WTC11 (cell line): ENCODE measurements around the gene NDRG2. TPM values are rescaled to one million over a fixed set of nuclear protein-coding genes. Genes with fewer than 3 reads are reported as not detected.
A peak's percentile ranks its signal among the peaks of the same experiment; 100 is the strongest.

Experiments
- ATF1 ChIP-seq: sonication (generic); formaldehyde crosslinking; IDR thresholded peaks from 2 replicates; pipeline ENCODE4 v1.8.1; 2023; ENCODE audit warnings: mild to moderate bottlenecking, moderate library complexity, missing genetic modification reagents
- CTCF ChIP-seq: fragments of 200-600 bp; IDR thresholded peaks from 2 replicates; pipeline ENCODE4 v1.8.0; 2022; ENCODE audit warnings: antibody characterized with exemption
- E2F5 ChIP-seq: sonication (generic); formaldehyde crosslinking; IDR thresholded peaks from 2 replicates; pipeline ENCODE4 v1.8.1; 2022; ENCODE audit warnings: mild to moderate bottlenecking, moderate library complexity, missing genetic modification reagents
- JAZF1 ChIP-seq: fragments of 250-450 bp; sonication (Bioruptor Pico); IDR thresholded peaks from 2 replicates; pipeline ENCODE4 v1.9.0; 2021; ENCODE audit warnings: moderate library complexity, mild to moderate bottlenecking, inconsistent platforms
- MAX ChIP-seq: sonication (generic); formaldehyde crosslinking; IDR thresholded peaks from 2 replicates; pipeline ENCODE4 v1.8.0; 2022; ENCODE audit warnings: mild to moderate bottlenecking, missing genetic modification reagents
- MLX ChIP-seq: sonication (generic); formaldehyde crosslinking; IDR thresholded peaks from 2 replicates; pipeline ENCODE4 v1.8.1; 2023; ENCODE audit warnings: mild to moderate bottlenecking, missing genetic modification reagents, moderate library complexity
- MXD4 ChIP-seq: fragments of 250-450 bp; sonication (Bioruptor Pico); IDR thresholded peaks from 2 replicates; pipeline ENCODE4 v1.8.0; 2021; ENCODE audit warnings: mild to moderate bottlenecking, moderate library complexity, borderline replicate concordance
- NFE2L1 ChIP-seq: sonication (generic); formaldehyde crosslinking; IDR thresholded peaks from 2 replicates; pipeline ENCODE4 v1.8.1; 2023; ENCODE audit warnings: missing genetic modification reagents
- TCF7 ChIP-seq: sonication (generic); formaldehyde crosslinking; IDR thresholded peaks from 2 replicates; pipeline ENCODE4 v1.8.0; 2022; ENCODE audit warnings: mild to moderate bottlenecking, low read depth, missing genetic modification reagents, moderate library complexity
- TEAD1 ChIP-seq: sonication (generic); formaldehyde crosslinking; IDR thresholded peaks from 2 replicates; pipeline ENCODE4 v1.8.0; 2022; ENCODE audit warnings: mild to moderate bottlenecking, missing genetic modification reagents
- TEAD4 ChIP-seq: sonication (generic); formaldehyde crosslinking; IDR thresholded peaks from 2 replicates; pipeline ENCODE4 v1.8.0; 2022; ENCODE audit warnings: mild to moderate bottlenecking, missing genetic modification reagents
- ZNF232 ChIP-seq: sonication (generic); formaldehyde crosslinking; IDR thresholded peaks from 2 replicates; pipeline ENCODE4 v1.8.0; 2022; ENCODE audit warnings: mild to moderate bottlenecking, missing genetic modification reagents
- ZNF317 ChIP-seq: sonication (generic); formaldehyde crosslinking; IDR thresholded peaks from 2 replicates; pipeline ENCODE4 v1.8.1; 2023; ENCODE audit warnings: low read depth, mild to moderate bottlenecking, moderate library complexity, missing genetic modification reagents, borderline replicate concordance
- ZNF512 ChIP-seq: sonication (generic); formaldehyde crosslinking; IDR thresholded peaks from 2 replicates; pipeline ENCODE4 v1.8.1; 2022; ENCODE audit warnings: missing genetic modification reagents, borderline replicate concordance
- total RNA-seq: library from RNA; stranded (reverse); gene quantifications from 3 replicates; pipeline ENCODE4 v1.2.3, GENCODE V29; 2021
- TF ChIP-seq, protein P1 (sequence below): sonication (generic); formaldehyde crosslinking; IDR thresholded peaks from 2 replicates; pipeline ENCODE4 v1.8.1; 2023; ENCODE audit warnings: mild to moderate bottlenecking, missing genetic modification reagents
- TF ChIP-seq, protein P2 (sequence below): fragments of 250-450 bp; sonication (Bioruptor Pico); conservative IDR thresholded peaks from 2 replicates; pipeline ENCODE4 v1.9.0; 2021; ENCODE audit warnings: mild to moderate bottlenecking
- TF ChIP-seq, protein P3 (sequence below): sonication (generic); formaldehyde crosslinking; IDR thresholded peaks from 2 replicates; pipeline ENCODE4 v1.8.1; 2022; ENCODE audit warnings: low read depth, missing genetic modification reagents, borderline replicate concordance

NDRG2 gene
- total RNA-seq, 1 experiment from 2014 or later = 32.2 TPM

DNA sequence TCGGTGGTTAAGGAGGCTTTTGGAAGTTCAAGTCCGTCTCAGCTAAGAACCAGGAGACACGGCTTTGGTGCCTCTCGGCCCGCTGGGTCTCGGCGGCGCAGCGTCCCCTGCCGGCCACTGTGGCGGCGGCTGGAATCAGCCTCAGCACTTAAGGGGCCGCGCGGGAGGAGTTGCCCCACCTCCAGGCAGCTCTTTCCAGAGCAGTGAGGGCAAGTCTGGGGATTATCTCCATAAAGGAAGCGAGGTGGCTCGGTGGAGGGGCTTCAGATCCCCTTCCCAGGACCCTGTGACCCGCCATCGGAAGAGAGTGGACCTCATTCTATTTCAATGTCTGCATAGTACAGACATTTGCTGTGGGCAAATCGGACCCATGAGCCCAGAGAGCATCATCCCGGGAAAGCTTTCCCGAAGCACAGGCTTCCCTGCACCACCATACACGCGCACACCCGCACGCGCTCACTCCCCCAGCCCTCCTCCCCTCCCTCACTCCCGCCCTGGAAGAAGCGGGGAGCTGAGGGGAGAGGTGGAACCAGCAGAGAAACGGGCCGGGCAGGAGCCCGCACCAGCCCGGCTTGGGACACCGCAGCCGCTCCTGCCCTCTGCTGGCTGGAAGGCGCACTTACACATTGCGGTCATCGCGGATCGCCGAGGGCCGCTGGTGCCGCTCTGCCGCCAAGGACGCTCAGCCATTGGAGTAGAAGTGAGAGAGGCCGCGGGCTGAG lies 53.7 kb downstream of the NDRG2 start (continued):
- no peak for TF ChIP-seq ZNF512
- no peak for TF ChIP-seq JAZF1
- TF ChIP-seq, protein P1, sequence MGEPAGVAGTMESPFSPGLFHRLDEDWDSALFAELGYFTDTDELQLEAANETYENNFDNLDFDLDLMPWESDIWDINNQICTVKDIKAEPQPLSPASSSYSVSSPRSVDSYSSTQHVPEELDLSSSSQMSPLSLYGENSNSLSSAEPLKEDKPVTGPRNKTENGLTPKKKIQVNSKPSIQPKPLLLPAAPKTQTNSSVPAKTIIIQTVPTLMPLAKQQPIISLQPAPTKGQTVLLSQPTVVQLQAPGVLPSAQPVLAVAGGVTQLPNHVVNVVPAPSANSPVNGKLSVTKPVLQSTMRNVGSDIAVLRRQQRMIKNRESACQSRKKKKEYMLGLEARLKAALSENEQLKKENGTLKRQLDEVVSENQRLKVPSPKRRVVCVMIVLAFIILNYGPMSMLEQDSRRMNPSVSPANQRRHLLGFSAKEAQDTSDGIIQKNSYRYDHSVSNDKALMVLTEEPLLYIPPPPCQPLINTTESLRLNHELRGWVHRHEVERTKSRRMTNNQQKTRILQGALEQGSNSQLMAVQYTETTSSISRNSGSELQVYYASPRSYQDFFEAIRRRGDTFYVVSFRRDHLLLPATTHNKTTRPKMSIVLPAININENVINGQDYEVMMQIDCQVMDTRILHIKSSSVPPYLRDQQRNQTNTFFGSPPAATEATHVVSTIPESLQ (CRISPR knock-in tag) = no peak
- no peak for TF ChIP-seq NFE2L1 (CRISPR knock-in tag)
- TF ChIP-seq ZNF317 (CRISPR knock-in tag) = no peak
- no peak for TF ChIP-seq ZNF232 (CRISPR knock-in tag)
- no peak; the same call in 1 of the 2 replicates for TF ChIP-seq TEAD1 (CRISPR knock-in tag)
- TF ChIP-seq CTCF = peak; percentile 67
- TF ChIP-seq, protein P2, sequence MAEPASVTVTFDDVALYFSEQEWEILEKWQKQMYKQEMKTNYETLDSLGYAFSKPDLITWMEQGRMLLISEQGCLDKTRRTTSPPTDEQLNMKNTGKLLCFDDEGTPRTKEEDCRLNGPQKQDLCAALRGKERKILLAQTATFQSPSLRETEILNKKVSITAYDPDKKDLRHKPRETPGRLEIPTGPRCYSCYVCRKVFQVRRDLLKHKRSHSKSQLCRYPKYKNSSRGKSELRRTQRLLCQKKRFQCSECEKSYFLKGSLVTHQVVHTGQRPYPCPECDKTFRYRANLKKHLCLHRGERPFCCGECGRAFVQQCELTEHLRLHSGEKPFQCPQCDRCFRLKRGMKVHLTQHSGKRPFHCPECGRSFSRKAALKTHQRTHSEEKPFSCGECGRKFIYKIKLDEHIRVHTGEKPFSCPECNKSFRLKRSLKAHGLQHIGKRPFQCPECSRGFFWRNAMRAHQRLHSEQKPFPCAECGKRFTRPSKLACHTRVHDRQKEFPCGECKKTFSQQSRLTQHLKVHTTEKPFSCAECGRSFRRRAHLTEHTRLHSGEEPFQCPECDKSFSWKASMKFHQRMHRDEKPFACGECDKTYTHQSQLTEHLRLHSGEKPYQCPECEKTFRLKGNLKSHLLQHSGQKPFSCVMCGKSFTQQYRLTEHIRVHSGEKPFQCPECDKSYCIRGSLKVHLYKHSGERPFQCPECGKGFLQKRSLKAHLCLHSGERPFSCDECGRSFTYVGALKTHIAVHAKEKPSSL = no peak
- TF ChIP-seq MXD4 = no peak
- no peak for TF ChIP-seq TEAD4 (CRISPR knock-in tag)
- TF ChIP-seq TCF7 (CRISPR knock-in tag) = no peak
- TF ChIP-seq, protein P3, sequence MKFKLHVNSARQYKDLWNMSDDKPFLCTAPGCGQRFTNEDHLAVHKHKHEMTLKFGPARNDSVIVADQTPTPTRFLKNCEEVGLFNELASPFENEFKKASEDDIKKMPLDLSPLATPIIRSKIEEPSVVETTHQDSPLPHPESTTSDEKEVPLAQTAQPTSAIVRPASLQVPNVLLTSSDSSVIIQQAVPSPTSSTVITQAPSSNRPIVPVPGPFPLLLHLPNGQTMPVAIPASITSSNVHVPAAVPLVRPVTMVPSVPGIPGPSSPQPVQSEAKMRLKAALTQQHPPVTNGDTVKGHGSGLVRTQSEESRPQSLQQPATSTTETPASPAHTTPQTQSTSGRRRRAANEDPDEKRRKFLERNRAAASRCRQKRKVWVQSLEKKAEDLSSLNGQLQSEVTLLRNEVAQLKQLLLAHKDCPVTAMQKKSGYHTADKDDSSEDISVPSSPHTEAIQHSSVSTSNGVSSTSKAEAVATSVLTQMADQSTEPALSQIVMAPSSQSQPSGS (CRISPR knock-in tag) = no peak
- no peak for TF ChIP-seq MLX (CRISPR knock-in tag)
- TF ChIP-seq MAX = peak; percentile 58; the same call in 1 of the 2 replicates
- TF ChIP-seq ATF1 (CRISPR knock-in tag) = no peak
- 0 out of 2 replicates have a peak, but pooled peaks have one; percentile 10 for TF ChIP-seq E2F5 (CRISPR knock-in tag)
